HG03025 (cell line): Measurements from ENCODE around the gene RABGAP1L.
"Not testable (repeated sequence)": the region's sequence is repeated elsewhere in the genome, so short reads cannot be mapped to it uniquely, and the experiment has no call there.

Experiments
- ATAC-seq: cut with Tn5 transposase; IDR thresholded peaks from one replicate; pipeline ENCODE4 v1.9.1; 2021; ENCODE audit warnings: mild to moderate bottlenecking, moderate library complexity; ENCODE audit not compliant: unreplicated experiment, low FRiP score

RABGAP1L gene

GRCh38 chr1:174284052-174284451 is 124.7 kb downstream of the RABGAP1L start:
- no peak for ATAC-seq

GRCh38 chr1:174286042-174286441 is 126.7 kb downstream of the RABGAP1L start:
- no peak for ATAC-seq

- no peak for ATAC-seq
These were observed 130.5 kb downstream of the RABGAP1L start for GRCh38 chr1:174289644-174290310.

GRCh38 chr1:174291059-174291458 is 131.7 kb downstream of the RABGAP1L start:
- ATAC-seq: no peak

GRCh38 chr1:174296309-174296708 is 137.0 kb downstream of the RABGAP1L start:
- no peak for ATAC-seq

GRCh38 chr1:174297351-174297750 is 138.0 kb downstream of the RABGAP1L start:
- no peak for ATAC-seq

GRCh38 chr1:174301295-174302077 is 142.2 kb downstream of the RABGAP1L start:
- ATAC-seq: no peak

GRCh38 chr1:174308604-174309003 is 149.3 kb downstream of the RABGAP1L start:
- no peak for ATAC-seq

GRCh38 chr1:174309490-174309889 is 150.2 kb downstream of the RABGAP1L start:
- no peak for ATAC-seq

GRCh38 chr1:174314433-174314832 is 155.1 kb downstream of the RABGAP1L start:
- no peak for ATAC-seq

- ATAC-seq: no peak
These were observed 155.9 kb downstream of the RABGAP1L start for GRCh38 chr1:174315239-174315638.

GRCh38 chr1:174320897-174321296 is 161.6 kb downstream of the RABGAP1L start:
- not testable (repeated sequence) for ATAC-seq

GRCh38 chr1:174322202-174322862 is 163.0 kb downstream of the RABGAP1L start:
- no peak for ATAC-seq

GRCh38 chr1:174324493-174324892 is 165.2 kb downstream of the RABGAP1L start:
- ATAC-seq: no peak

GRCh38 chr1:174324939-174325338 is 165.6 kb downstream of the RABGAP1L start:
- ATAC-seq: no peak

- ATAC-seq: no peak
These were observed 167.0 kb downstream of the RABGAP1L start for GRCh38 chr1:174326278-174326677.

GRCh38 chr1:174333437-174333836 is 174.1 kb downstream of the RABGAP1L start:
- no peak for ATAC-seq

- ATAC-seq: no peak
These were observed 177.8 kb downstream of the RABGAP1L start for GRCh38 chr1:174337000-174337681.

- ATAC-seq: not testable (repeated sequence)
These were observed 181.1 kb downstream of the RABGAP1L start for GRCh38 chr1:174340404-174340803.

GRCh38 chr1:174344162-174344561 is 184.8 kb downstream of the RABGAP1L start:
- ATAC-seq: no peak

GRCh38 chr1:174352117-174352516 is 192.8 kb downstream of the RABGAP1L start:
- no peak for ATAC-seq
